GM19240 (cell line): ENCODE results near the gene CBY1.

Source experiments
- DNase-seq: peaks from one replicate; pipeline ENCODE4 v3.0.0; 2011; ENCODE audit warnings: low spot score; ENCODE audit not compliant: insufficient read length

The CBY1 gene

GRCh38 chr22:38721551-38721950, 65.1 kb downstream of the CBY1 start:
- no peak for DNase-seq
